IMR-90 (cell line): ENCODE results near the gene IL10. TPM values are rescaled to one million over a fixed set of nuclear protein-coding genes. Genes with fewer than 3 reads are reported as not detected.

Experiments used
- ATAC-seq: fragments of 200-7000 bp; cut with Tn5 transposase; 2 replicates; pipeline ENCODE4 v1.9.1; 2020; ENCODE audit warnings: low read depth, mild to moderate bottlenecking, moderate library complexity
- BruUV-seq: library from RNA; stranded (reverse); fragments of 400-500 nt; replicated peaks from 2 replicates; lab custom pipeline; 2021; lab: Mats Ljungman, UMichigan
- CTCF ChIA-PET: fragments of 300-600 bp; formaldehyde crosslinking; extraction: SDS; loops from one replicate; lab custom pipeline; 2021; ENCODE audit warnings: antibody characterized with exemption; lab: Yijun Ruan, JAX
- POLR2A ChIA-PET: fragments of 300-600 bp; sonication (Branson Sonifier 250); formaldehyde crosslinking; loops from one replicate; lab custom pipeline; 2022; ENCODE audit warnings: antibody characterized with exemption; ENCODE audit not compliant: unreplicated experiment; lab: Charles Lee
- DNase-seq: peaks from one replicate; pipeline ENCODE4 v3.0.0; 2013
- H2AFZ ChIP-seq: replicated peaks from 2 replicates; pipeline ENCODE3; 2013; ENCODE audit warnings: low read length, mild to moderate bottlenecking; ENCODE audit not compliant: poor library complexity
- H2AK5ac ChIP-seq: 2 replicates; pipeline ENCODE4 v1.6.1; 2013; ENCODE audit warnings: low read depth, low read length, inconsistent platforms
- H2AK9ac ChIP-seq: replicated peaks from 2 replicates; pipeline ENCODE3; 2013; ENCODE audit warnings: mild to moderate bottlenecking, low read depth, low read length, moderate library complexity; ENCODE audit not compliant: poor library complexity
- H2BK120ac ChIP-seq: 2 replicates; pipeline ENCODE4 v1.6.1; 2013; ENCODE audit warnings: low read depth, low read length, inconsistent platforms
- H2BK15ac ChIP-seq: 3 replicates; pipeline ENCODE4 v1.6.1; 2013; ENCODE audit warnings: low read depth, low read length, inconsistent platforms
- H2BK20ac ChIP-seq: 2 replicates; pipeline ENCODE4 v1.6.1; 2013; ENCODE audit warnings: low read depth, mild to moderate bottlenecking, inconsistent platforms, low read length, moderate library complexity
- H2BK5ac ChIP-seq: 2 replicates; pipeline ENCODE4 v1.6.1; 2013; ENCODE audit warnings: mild to moderate bottlenecking, low read depth, low read length, inconsistent platforms; ENCODE audit not compliant: poor library complexity, severe bottlenecking
- H3K14ac ChIP-seq: replicated peaks from 2 replicates; pipeline ENCODE4 v1.6.1; 2013; ENCODE audit warnings: low read depth, low read length, inconsistent platforms
- H3K18ac ChIP-seq: 2 replicates; pipeline ENCODE4 v1.6.1; 2013; ENCODE audit warnings: low read depth, low read length, control low read depth
- H3K23ac ChIP-seq: 2 replicates; pipeline ENCODE4 v1.6.1; 2013; ENCODE audit warnings: low read depth, low read length, inconsistent platforms
- H3K27ac ChIP-seq: 2 replicates; pipeline ENCODE4 v1.5.1; 2013; ENCODE audit warnings: mild to moderate bottlenecking, control low read depth, low read length; ENCODE audit not compliant: insufficient read depth
- H3K27me3 ChIP-seq: 2 replicates; pipeline ENCODE4 v1.6.1; 2013; ENCODE audit warnings: low read length; ENCODE audit not compliant: control insufficient read depth, insufficient read depth
- H3K36me3 ChIP-seq: 2 replicates; pipeline ENCODE4 v1.6.1; 2013; ENCODE audit warnings: low read length, mixed read lengths; ENCODE audit not compliant: control insufficient read depth, insufficient read depth
- H3K4ac ChIP-seq: 2 replicates; pipeline ENCODE4 v1.6.1; 2013; ENCODE audit warnings: low read depth, low read length, inconsistent platforms
- H3K4me1 ChIP-seq: 2 replicates; pipeline ENCODE4 v1.6.1; 2013; ENCODE audit warnings: low read length, mixed read lengths; ENCODE audit not compliant: control insufficient read depth, insufficient read depth
- H3K4me2 ChIP-seq: 2 replicates; pipeline ENCODE4 v1.6.1; 2013; ENCODE audit warnings: low read depth, mild to moderate bottlenecking, control low read depth, low read length, moderate library complexity
- H3K4me3 ChIP-seq: 2 replicates; pipeline ENCODE4 v1.5.1; 2013; ENCODE audit warnings: low read depth, mild to moderate bottlenecking, control low read depth, low read length, moderate library complexity; ENCODE audit not compliant: insufficient read depth
- H3K56ac ChIP-seq: 2 replicates; pipeline ENCODE4 v1.6.1; 2013; ENCODE audit warnings: low read length, inconsistent platforms; ENCODE audit not compliant: insufficient read depth; ENCODE audit errors: extremely low read depth
- H3K79me1 ChIP-seq, 2 experiments: 2 replicates each; pipeline ENCODE4 v1.6.1; 2013; ENCODE audit warnings: low read length in 2 of 2, inconsistent platforms in 1 of 2, low read depth in 1 of 2
- H3K9ac ChIP-seq: 2 replicates; pipeline ENCODE4 v1.6.1; 2013; ENCODE audit warnings: low read depth, low read length, control low read depth
- H3K9me1 ChIP-seq: 2 replicates; pipeline ENCODE4 v1.6.1; 2013; ENCODE audit warnings: low read length, inconsistent platforms; ENCODE audit not compliant: insufficient read depth
- H3K9me3 ChIP-seq: 2 replicates; pipeline ENCODE4 v1.6.1; 2013; ENCODE audit warnings: low read length; ENCODE audit not compliant: control insufficient read depth, insufficient read depth
- H4K20me1 ChIP-seq: 2 replicates; pipeline ENCODE4 v1.6.1; 2013; ENCODE audit warnings: low read length, inconsistent platforms; ENCODE audit not compliant: insufficient read depth
- H4K5ac ChIP-seq: 2 replicates; pipeline ENCODE4 v1.6.1; 2013; ENCODE audit warnings: mild to moderate bottlenecking, low read depth, low read length, control low read depth
- H4K8ac ChIP-seq, 2 experiments: 2 replicates each; pipeline ENCODE4 v1.6.1; 2013; ENCODE audit warnings: low read depth in 2 of 2, low read length in 2 of 2, control low read depth in 1 of 2, inconsistent platforms in 1 of 2
- H4K91ac ChIP-seq: 2 replicates; pipeline ENCODE4 v1.6.1; 2013; ENCODE audit warnings: low read depth, low read length, inconsistent platforms; ENCODE audit not compliant: insufficient read depth
- BHLHE40 ChIP-seq: fragments of 150-350 bp; IDR thresholded peaks from 2 replicates; pipeline ENCODE4 v1.6.1; 2016; ENCODE audit warnings: mild to moderate bottlenecking, low read depth, low read length
- CHD1 ChIP-seq: IDR thresholded peaks from 2 replicates; pipeline ENCODE4 v1.6.1; 2012; ENCODE audit warnings: low read depth, low read length, improper control_type of control experiment
- FOS ChIP-seq: fragments of 150-350 bp; IDR thresholded peaks from 2 replicates; pipeline ENCODE4 v1.6.1; 2016; ENCODE audit warnings: low read depth, low read length
- MAFK ChIP-seq: IDR thresholded peaks from 2 replicates; pipeline ENCODE4 v1.6.1; 2012; ENCODE audit warnings: low read depth, low read length, improper control_type of control experiment
- MXI1 ChIP-seq: IDR thresholded peaks from 2 replicates; pipeline ENCODE4 v1.6.1; 2012; ENCODE audit warnings: low read depth, mild to moderate bottlenecking, low read length, moderate library complexity, borderline replicate concordance
- POLR2A ChIP-seq: IDR thresholded peaks from 2 replicates; pipeline ENCODE4 v1.6.1; 2012; ENCODE audit warnings: mild to moderate bottlenecking, low read depth, low read length
- RAD21 ChIP-seq: IDR thresholded peaks from 2 replicates; pipeline ENCODE4 v1.6.1; 2012; ENCODE audit warnings: low read length, improper control_type of control experiment
- RCOR1 ChIP-seq: IDR thresholded peaks from 2 replicates; pipeline ENCODE4 v1.6.1; 2012; ENCODE audit warnings: mild to moderate bottlenecking, low read length, improper control_type of control experiment; ENCODE audit not compliant: insufficient replicate concordance
- RFX5 ChIP-seq: IDR thresholded peaks from 2 replicates; pipeline ENCODE4 v1.8.0; 2012; ENCODE audit warnings: low read depth, mild to moderate bottlenecking, low read length, moderate library complexity
- SMC3 ChIP-seq: fragments of 150-350 bp; IDR thresholded peaks from 2 replicates; pipeline ENCODE4 v1.6.1; 2016; ENCODE audit warnings: low read depth, mild to moderate bottlenecking, antibody characterized with exemption, low read length, moderate library complexity
- WGBS, 2 experiments: methylation state at CpG; one replicate each; pipeline versions ENCODE4 v1.1.5 to v1.1.7; 2013; ENCODE audit warnings: missing lambda C conversion rate in 2 of 2; ENCODE audit not compliant: insufficient read length in 1 of 2; ENCODE audit errors: extremely low coverage in 2 of 2; 5-methylcytosine and 5-hydroxymethylcytosine counted together
- dilution Hi-C: fragments of 300-500 bp; cut with HindIII; formaldehyde crosslinking; loops from one replicate; pipeline ENCODE4 v1.14.3; 2018; ENCODE audit warnings: low sequenced_read_pairs; ENCODE audit not compliant: unreplicated experiment
- in situ Hi-C: fragments of 300-500 bp; cut with MboI; formaldehyde crosslinking; loops from 3 replicates; pipeline ENCODE4 v1.14.3; 2019; ENCODE audit warnings: low sequenced_read_pairs, inconsistent platforms, mixed read lengths
- intact Hi-C: fragments of 100-400 bp; cut with micrococcal nuclease; formaldehyde crosslinking; loops from 2 replicates; pipeline ENCODE4 v1.10.0; 2022
- polyA plus RNA-seq, 3 experiments: library from polyadenylated mRNA; depleted of rRNA; stranded (reverse); fragments of >200 nt; gene quantifications; 2 replicates each; pipeline ENCODE4 v1.2.3, GENCODE V29; 2012; ENCODE audit warnings: low replicate concordance in 1 of 3
- total RNA-seq: library from RNA; depleted of rRNA; stranded (reverse); fragments of >200 nt; gene quantifications from 2 replicates; pipeline ENCODE4 v1.2.3, GENCODE V29; 2012
- TF ChIP-seq, protein P1 (sequence below): fragments of 150-350 bp; IDR thresholded peaks from 2 replicates; pipeline ENCODE4 v1.6.1; 2016; ENCODE audit warnings: low read depth, mild to moderate bottlenecking, low read length, moderate library complexity, borderline replicate concordance
- TF ChIP-seq, protein P2 (sequence below): conservative IDR thresholded peaks from 2 replicates; pipeline ENCODE4 v1.5.1; 2012; ENCODE audit warnings: mild to moderate bottlenecking, low read depth, low read length, improper control_type of control experiment

Gene IL10
- total and polyA plus RNA-seq, 2 of the 4 experiments (the other 2 are of a cell fraction) = not detected

- H3K27ac ChIP-seq = no peak overlapping the region
- H3K18ac ChIP-seq = no peak overlapping the region
- H2AK5ac ChIP-seq = no peak overlapping the region
- WGBS, 2 experiments = no CpG with 5 or more reads among the region's 4 CpGs
- no TSS peak for BruUV-seq
- no peak overlapping the region for H3K56ac ChIP-seq
- no peaks in the 10 kb centered on the region for H3K9me3 ChIP-seq
- no peak for TF ChIP-seq BHLHE40
- TF ChIP-seq SMC3 = no peak
- no peak for TF ChIP-seq FOS
- no peak for TF ChIP-seq RCOR1
- no peak for TF ChIP-seq RFX5
- TF ChIP-seq MAFK = no peak
- TF ChIP-seq, protein P1, sequence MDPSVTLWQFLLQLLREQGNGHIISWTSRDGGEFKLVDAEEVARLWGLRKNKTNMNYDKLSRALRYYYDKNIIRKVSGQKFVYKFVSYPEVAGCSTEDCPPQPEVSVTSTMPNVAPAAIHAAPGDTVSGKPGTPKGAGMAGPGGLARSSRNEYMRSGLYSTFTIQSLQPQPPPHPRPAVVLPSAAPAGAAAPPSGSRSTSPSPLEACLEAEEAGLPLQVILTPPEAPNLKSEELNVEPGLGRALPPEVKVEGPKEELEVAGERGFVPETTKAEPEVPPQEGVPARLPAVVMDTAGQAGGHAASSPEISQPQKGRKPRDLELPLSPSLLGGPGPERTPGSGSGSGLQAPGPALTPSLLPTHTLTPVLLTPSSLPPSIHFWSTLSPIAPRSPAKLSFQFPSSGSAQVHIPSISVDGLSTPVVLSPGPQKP = no peak
- TF ChIP-seq CHD1 = no peak
- no peak for TF ChIP-seq RAD21
- TF ChIP-seq, protein P2, sequence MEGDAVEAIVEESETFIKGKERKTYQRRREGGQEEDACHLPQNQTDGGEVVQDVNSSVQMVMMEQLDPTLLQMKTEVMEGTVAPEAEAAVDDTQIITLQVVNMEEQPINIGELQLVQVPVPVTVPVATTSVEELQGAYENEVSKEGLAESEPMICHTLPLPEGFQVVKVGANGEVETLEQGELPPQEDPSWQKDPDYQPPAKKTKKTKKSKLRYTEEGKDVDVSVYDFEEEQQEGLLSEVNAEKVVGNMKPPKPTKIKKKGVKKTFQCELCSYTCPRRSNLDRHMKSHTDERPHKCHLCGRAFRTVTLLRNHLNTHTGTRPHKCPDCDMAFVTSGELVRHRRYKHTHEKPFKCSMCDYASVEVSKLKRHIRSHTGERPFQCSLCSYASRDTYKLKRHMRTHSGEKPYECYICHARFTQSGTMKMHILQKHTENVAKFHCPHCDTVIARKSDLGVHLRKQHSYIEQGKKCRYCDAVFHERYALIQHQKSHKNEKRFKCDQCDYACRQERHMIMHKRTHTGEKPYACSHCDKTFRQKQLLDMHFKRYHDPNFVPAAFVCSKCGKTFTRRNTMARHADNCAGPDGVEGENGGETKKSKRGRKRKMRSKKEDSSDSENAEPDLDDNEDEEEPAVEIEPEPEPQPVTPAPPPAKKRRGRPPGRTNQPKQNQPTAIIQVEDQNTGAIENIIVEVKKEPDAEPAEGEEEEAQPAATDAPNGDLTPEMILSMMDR = no peak
- no peak for TF ChIP-seq POLR2A
- no peak for TF ChIP-seq MXI1
- H4K20me1 ChIP-seq = no peaks in the 10 kb centered on the region
- in situ Hi-C loops = no loop called here
- H2BK120ac ChIP-seq = 0 out of 2 replicates have a peak overlapping the region, but pooled peaks have one; percentile 41
- no peak overlapping the region for H4K5ac ChIP-seq
- no peaks in the 10 kb centered on the region for H3K36me3 ChIP-seq
- no peak for DNase-seq
- H2AK9ac ChIP-seq = no peak overlapping the region
- no peak for ATAC-seq
- ChIA-PET POLR2A (no interaction called here), CTCF (no interaction called here)
- no peak overlapping the region for H3K4me2 ChIP-seq
- H2BK20ac ChIP-seq = no peak overlapping the region
- H3K27me3 ChIP-seq = no peaks in the 10 kb centered on the region; the same call in 1 of the 2 replicates
- intact Hi-C loops = no loop called here
- H4K91ac ChIP-seq = no peak overlapping the region
- H2AFZ ChIP-seq = no peak overlapping the region
- peaks cover 6% of the 10 kb centered on the region for H3K9me1 ChIP-seq
- H3K14ac ChIP-seq = no peak overlapping the region
- dilution Hi-C loops = no loop called here
- H2BK15ac ChIP-seq = no peak overlapping the region
- H3K4me3 ChIP-seq = no peak overlapping the region
- no peaks in the 10 kb centered on the region for H3K79me1 ChIP-seq
- peaks cover 5% of the 10 kb centered on the region for H3K4me1 ChIP-seq
- no peak overlapping the region for H2BK5ac ChIP-seq
- no peak overlapping the region for H3K23ac ChIP-seq
- H3K9ac ChIP-seq = no peak overlapping the region
- no peak overlapping the region for H4K8ac ChIP-seq
- H3K4ac ChIP-seq = no peak overlapping the region; the same call in 1 of the 2 replicates
Measured at GRCh38 chr1:206821493-206821892, 49.2 kb upstream of the IL10 start.
